Muscle of arm (tissue), 12 donors: Measurements from ENCODE around the gene SENP7. TPM values are rescaled to one million over a fixed set of nuclear protein-coding genes. Genes with fewer than 3 reads are reported as not detected.
"Not testable (repeated sequence)": the region's sequence is repeated elsewhere in the genome, so short reads cannot be mapped to it uniquely, and the experiment has no call there.

ENCODE experiments used
- DNase-seq: peaks from one replicate; pipeline ENCODE4 v3.0.0-alpha.2; 2013
- polyA plus RNA-seq, 12 donors: library from polyadenylated mRNA; unstranded; fragments of 120-200 nt; gene quantifications; one replicate each; pipeline ENCODE4 v1.2.1, GENCODE V29; 2013; ENCODE audit not compliant: insufficient read length in 12 of 12

Gene SENP7
- polyA plus RNA-seq, 12 donors = 30.4 to 69.2 (median 46.7) TPM; not detected in 1

- DNase-seq = no peak
These were observed 172.4 kb downstream of the SENP7 start for GRCh38 chr3:101340591-101340990.

- no peak for DNase-seq
These were observed 179.1 kb downstream of the SENP7 start for GRCh38 chr3:101333883-101334282.

- DNase-seq = no peak
These were observed 183.9 kb downstream of the SENP7 start for GRCh38 chr3:101329016-101329673.

- DNase-seq = no peak
These were observed 187.4 kb downstream of the SENP7 start for GRCh38 chr3:101325393-101326134.

- DNase-seq = no peak
These were observed 192.5 kb downstream of the SENP7 start, which contains the start of gene IMPG2 for GRCh38 chr3:101320475-101320874. Gene IMPG2, minus strand, starts transcription at chr3:101320575. Its CDS starts 203 bp downstream, at chr3:101320372.

GRCh38 chr3:101319531-101319930, 193.5 kb downstream of the SENP7 start:
- no peak for DNase-seq

GRCh38 chr3:101312545-101312944, 200.5 kb downstream of the SENP7 start:
- DNase-seq = no peak

- DNase-seq = no peak
These were observed 201.3 kb downstream of the SENP7 start for GRCh38 chr3:101311676-101312075.

- DNase-seq = no peak
These were observed 202.0 kb downstream of the SENP7 start for GRCh38 chr3:101310978-101311375.

- not testable (repeated sequence) for DNase-seq
These were observed 204.8 kb downstream of the SENP7 start for GRCh38 chr3:101308147-101308772.

- DNase-seq = no peak
These were observed 209.2 kb downstream of the SENP7 start for GRCh38 chr3:101303836-101304235.

- DNase-seq = no peak
These were observed 209.8 kb downstream of the SENP7 start for GRCh38 chr3:101303089-101303731.

GRCh38 chr3:101300073-101300472, 212.9 kb downstream of the SENP7 start:
- DNase-seq = no peak

- DNase-seq = no peak
These were observed 221.0 kb downstream of the SENP7 start for GRCh38 chr3:101292027-101292426.

- DNase-seq = no peak
These were observed 224.7 kb downstream of the SENP7 start for GRCh38 chr3:101288294-101288693.

- no peak for DNase-seq
These were observed 228.3 kb downstream of the SENP7 start for GRCh38 chr3:101284757-101285156.

- peak; percentile 29 for DNase-seq
These were observed 231.4 kb downstream of the SENP7 start for GRCh38 chr3:101281521-101282030.

- no peak for DNase-seq
These were observed 233.1 kb downstream of the SENP7 start for GRCh38 chr3:101279765-101280385.

- no peak for DNase-seq
These were observed 233.8 kb downstream of the SENP7 start for GRCh38 chr3:101279162-101279561.

GRCh38 chr3:101278727-101279126, 234.3 kb downstream of the SENP7 start:
- DNase-seq = no peak
